Heart left ventricle (tissue), 16 donors: Measurements from ENCODE around the gene FBXW7. TPM values are rescaled to one million over a fixed set of nuclear protein-coding genes. Genes with fewer than 3 reads are reported as not detected.

ENCODE experiments used
- ATAC-seq, 4 donors: fragments of 200-7000 bp; cut with Tn5 transposase; one replicate each; pipeline ENCODE4 v1.9.1; 2020 to 2022; ENCODE audit warnings: moderate library complexity in 4 of 4, mild to moderate bottlenecking in 3 of 4, moderate number of reproducible peaks in 1 of 4
- DNase-seq, 5 donors: peaks; one replicate each; pipeline ENCODE4 v3.0.0-alpha.2; 2020
- H3K27ac ChIP-seq, 12 donors: fragments of 200-600 bp; sonication (generic) in 4 of 12; one replicate each; pipeline versions ENCODE4 v1.5.0 to v1.8.0; 2016 to 2022; ENCODE audit warnings: mild to moderate bottlenecking in 2 of 12
- H3K27me3 ChIP-seq, 9 donors: fragments of 200-600 bp; sonication (generic) in 2 of 9; one replicate each; pipeline versions ENCODE4 v1.5.1 to v1.8.0; 2016 to 2022; ENCODE audit warnings: mild to moderate bottlenecking in 3 of 9
- H3K36me3 ChIP-seq, 9 donors: fragments of 200-600 bp; sonication (generic) in 2 of 9; one replicate each; pipeline versions ENCODE4 v1.5.0 to v1.8.0; 2018 to 2022; ENCODE audit warnings: mild to moderate bottlenecking in 2 of 9
- H3K4me1 ChIP-seq, 12 donors: fragments of 200-600 bp; sonication (generic) in 4 of 12; one replicate each; pipeline versions ENCODE4 v1.5.0 to v1.8.0; 2016 to 2022; ENCODE audit warnings: mild to moderate bottlenecking in 3 of 12
- H3K4me3 ChIP-seq, 12 donors: fragments of 200-600 bp; sonication (generic) in 4 of 12; one replicate each; pipeline versions ENCODE4 v1.5.0 to v1.8.0; 2017 to 2022; ENCODE audit warnings: mild to moderate bottlenecking in 9 of 12, moderate library complexity in 4 of 12
- H3K9me3 ChIP-seq, 12 donors: fragments of 200-600 bp; sonication (generic) in 4 of 12; one replicate each; pipeline versions ENCODE4 v1.5.0 to v1.8.0; 2016 to 2022; ENCODE audit warnings: mild to moderate bottlenecking in 1 of 12
- POLR2A ChIP-seq, 2 donors: fragments of 450-650 bp; IDR thresholded peaks; one replicate each; pipeline ENCODE4 v1.6.1; 2017; ENCODE audit warnings: antibody characterized with exemption in 2 of 2, mild to moderate bottlenecking in 2 of 2, moderate library complexity in 2 of 2
- WGBS, 4 donors: extraction: QIAGEN DNeasy Blood & Tissue Kit in 2 of 4; methylation state at CpG; one replicate each; pipeline versions ENCODE4 v1.1.5 to v1.1.7; 2013 to 2018; 5-methylcytosine and 5-hydroxymethylcytosine counted together
- intact Hi-C, 10 donors: fragments of 100-400 bp; cut with DNase I; formaldehyde crosslinking; loops; one replicate each; pipeline versions ENCODE4 v1.11.1 to v1.14.2; 2022
- polyA plus RNA-seq, 2 donors: library from polyadenylated mRNA; stranded (reverse); fragments of 200-250 nt; gene quantifications; one replicate each; pipeline ENCODE4 v1.2.3, GENCODE V29; 2013
- total RNA-seq, 9 donors: library from RNA; depleted of rRNA in 2 of 9; stranded (reverse); fragments of >200 nt in 2 of 9; fragmentation: NEBNext Ultra II Directional in 3 of 9; extraction: Animal tissue kit (Norgen Biotek cat#: 25700) in 3 of 9; gene quantifications; one replicate each; pipeline versions ENCODE4 v1.1.0 to v1.2.4, GENCODE V29; 2016 to 2023
- TF ChIP-seq, protein P1 (sequence below), 12 donors: fragments of 200-600 bp; sonication (generic) in 4 of 12; IDR thresholded peaks; one replicate each; pipeline versions ENCODE4 v1.5.0 to v1.8.0; 2018 to 2022; ENCODE audit warnings: antibody characterized with exemption in 12 of 12, mild to moderate bottlenecking in 5 of 12
- donor health status: ischemic (EF 13 %, LVEDD 7.1; RV severe dilation, severe dysfunction).
- donor health status: healthy with polysubstance abuse.
- donor health status: DM: no; HTN: yes; CAD: no.
- donor health status: DM: no; HTN: no; CAD: no.
- donor health status: ischemic (EF 25% LVEDD 6.9; RV normal size, moderate dysfunction).
- donor health status: ischemic (EF 25% LVEDD 5.7; RV mildly dilated, moderate dysfunction).
- donor health status: healthy.
- donor health status: DM: yes; HTN: yes; CAD: no.
- donor health status: ischemic (EF 35%, LVEDD 5.7; RV mildly dilated, moderate dysfunction).
- donor health status: nonischemic (EF 11% LVEDD 7.7; RV severe dilation, severe dysfunction).
- donor health status: DM: yes; HTN: yes; CAD: no.
- donor health status: PGD.
- donor health status: ischemic (EF 29% LVEDD 5.4; RV normal size, mild dysfunction).
- donor health status: nonischemic (EF 23%, LVEDD 6.1; RV moderate dilation, normal function).

Gene FBXW7
- total and polyA plus RNA-seq, 11 donors, result 20.6 to 74.1 (median 59.8) TPM

DNA sequence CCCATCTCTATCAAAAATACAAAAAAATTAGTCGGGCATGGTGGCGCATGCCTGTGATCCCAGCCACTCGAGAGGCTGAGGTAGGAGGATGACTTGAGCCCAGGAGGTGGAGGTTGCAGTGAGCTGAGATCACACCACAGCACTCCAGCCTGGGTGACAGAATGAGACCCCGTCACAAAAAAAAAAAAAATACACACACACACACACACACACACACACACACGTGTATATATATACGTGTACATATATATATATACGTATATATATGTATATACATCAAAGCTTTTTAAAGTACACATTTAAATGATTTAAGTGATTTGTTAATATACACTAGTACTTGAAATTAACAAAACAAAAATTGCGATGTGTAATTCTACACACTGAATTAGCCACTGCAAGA lies 6.0 kb downstream of the FBXW7 start:
- Histone ChIP-seq H3K4me1 (peaks cover 4 to 51% (median 35%) of the 10 kb centered on the region in 12 donors), H3K27me3 (no peaks in the 10 kb centered on the region), H3K4me3 (no peak overlapping the region), H3K27ac (no peak overlapping the region), H3K36me3 (peaks cover 0 to 12% (median 0%) of the 10 kb centered on the region in 9 donors), H3K9me3 (no peaks in the 10 kb centered on the region)
- ATAC-seq (no peak), DNase-seq (no peak)
- intact Hi-C loops, result loop anchor here in 1 of 10 donors (10.0 kb wide), 1 partner anchor 155 kb away; no protein-coding TSS in a partner anchor
- TF ChIP-seq POLR2A (IDR thresholded peaks at IDR 0.05), result no peak
- TF ChIP-seq, protein P1, sequence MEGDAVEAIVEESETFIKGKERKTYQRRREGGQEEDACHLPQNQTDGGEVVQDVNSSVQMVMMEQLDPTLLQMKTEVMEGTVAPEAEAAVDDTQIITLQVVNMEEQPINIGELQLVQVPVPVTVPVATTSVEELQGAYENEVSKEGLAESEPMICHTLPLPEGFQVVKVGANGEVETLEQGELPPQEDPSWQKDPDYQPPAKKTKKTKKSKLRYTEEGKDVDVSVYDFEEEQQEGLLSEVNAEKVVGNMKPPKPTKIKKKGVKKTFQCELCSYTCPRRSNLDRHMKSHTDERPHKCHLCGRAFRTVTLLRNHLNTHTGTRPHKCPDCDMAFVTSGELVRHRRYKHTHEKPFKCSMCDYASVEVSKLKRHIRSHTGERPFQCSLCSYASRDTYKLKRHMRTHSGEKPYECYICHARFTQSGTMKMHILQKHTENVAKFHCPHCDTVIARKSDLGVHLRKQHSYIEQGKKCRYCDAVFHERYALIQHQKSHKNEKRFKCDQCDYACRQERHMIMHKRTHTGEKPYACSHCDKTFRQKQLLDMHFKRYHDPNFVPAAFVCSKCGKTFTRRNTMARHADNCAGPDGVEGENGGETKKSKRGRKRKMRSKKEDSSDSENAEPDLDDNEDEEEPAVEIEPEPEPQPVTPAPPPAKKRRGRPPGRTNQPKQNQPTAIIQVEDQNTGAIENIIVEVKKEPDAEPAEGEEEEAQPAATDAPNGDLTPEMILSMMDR (IDR thresholded peaks at IDR 0.05), result no peak
- WGBS, 4 donors, result 92 to 96% (median 96%) methylated on average over 8 of the region's 8 CpGs

DNA sequence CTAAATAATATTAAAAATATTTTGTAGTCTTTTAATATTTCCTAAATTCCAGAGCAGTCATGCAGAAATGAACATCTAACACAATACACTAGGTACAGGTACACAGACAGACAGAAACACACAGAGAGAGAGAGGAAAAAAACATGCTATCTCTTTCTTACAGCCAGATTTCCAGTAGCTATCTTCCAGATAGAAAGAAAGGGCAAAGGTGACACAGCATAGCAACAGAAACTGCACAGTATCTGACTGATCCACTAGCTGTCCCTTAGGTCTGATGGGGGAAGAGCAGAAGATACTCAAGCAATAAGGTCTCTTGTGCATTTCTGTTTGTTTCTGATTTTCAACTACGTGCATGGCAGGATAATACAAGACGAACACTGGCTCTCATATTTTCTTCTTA lies 7.8 kb downstream of the FBXW7 start:
- peaks cover 0 to 38% (median 22%) of the 10 kb centered on the region in 12 donors for H3K4me1 ChIP-seq
- no peak for ATAC-seq
- intact Hi-C loops, result no loop called here
- no peaks in the 10 kb centered on the region for H3K9me3 ChIP-seq
- TF ChIP-seq, protein P1 (IDR thresholded peaks at IDR 0.05), result no peak
- H3K36me3 ChIP-seq, result peaks cover 0 to 12% (median 0%) of the 10 kb centered on the region in 9 donors
- no peak overlapping the region for H3K4me3 ChIP-seq
- no peak for DNase-seq
- H3K27ac ChIP-seq, result no peak overlapping the region
- H3K27me3 ChIP-seq, result no peaks in the 10 kb centered on the region
- WGBS, 4 donors, result 77 to 85% (median 82%) methylated on average over 2 of the region's 2 CpGs

DNA sequence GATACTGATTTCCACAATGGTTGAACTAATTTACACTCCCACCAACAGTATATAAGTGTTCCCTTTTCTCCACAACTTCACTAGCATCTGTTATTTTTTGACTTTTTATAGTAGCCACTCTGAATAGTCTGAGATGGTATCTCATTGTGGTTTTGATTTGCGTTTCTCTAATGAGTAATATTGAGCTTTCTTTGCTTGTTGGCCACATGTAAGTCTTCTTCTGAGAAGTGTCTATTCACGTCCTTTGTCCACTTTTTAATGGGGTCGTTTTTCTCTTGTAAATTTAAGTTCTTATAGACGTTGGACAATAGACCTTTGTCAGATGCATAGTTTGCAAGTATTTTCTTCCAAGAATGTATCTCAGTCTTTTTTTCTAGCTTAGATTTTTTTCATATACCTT lies 10.0 kb downstream of the FBXW7 start:
- Histone ChIP-seq H3K9me3 (no peaks in the 10 kb centered on the region), H3K27ac (no peak overlapping the region), H3K36me3 (peaks cover 0 to 12% (median 0%) of the 10 kb centered on the region in 9 donors), H3K4me3 (no peak overlapping the region), H3K27me3 (no peaks in the 10 kb centered on the region), H3K4me1 (peaks cover 0 to 20% (median 9%) of the 10 kb centered on the region in 12 donors)
- intact Hi-C loops, result no loop called here
- no peak for TF ChIP-seq POLR2A (IDR thresholded peaks at IDR 0.05)
- TF ChIP-seq, protein P1 (IDR thresholded peaks at IDR 0.05), result no peak
- no peak for DNase-seq
- WGBS, 4 donors, result 82 to 89% (median 86%) methylated on average over 4 of the region's 4 CpGs
- ATAC-seq, result no peak

DNA sequence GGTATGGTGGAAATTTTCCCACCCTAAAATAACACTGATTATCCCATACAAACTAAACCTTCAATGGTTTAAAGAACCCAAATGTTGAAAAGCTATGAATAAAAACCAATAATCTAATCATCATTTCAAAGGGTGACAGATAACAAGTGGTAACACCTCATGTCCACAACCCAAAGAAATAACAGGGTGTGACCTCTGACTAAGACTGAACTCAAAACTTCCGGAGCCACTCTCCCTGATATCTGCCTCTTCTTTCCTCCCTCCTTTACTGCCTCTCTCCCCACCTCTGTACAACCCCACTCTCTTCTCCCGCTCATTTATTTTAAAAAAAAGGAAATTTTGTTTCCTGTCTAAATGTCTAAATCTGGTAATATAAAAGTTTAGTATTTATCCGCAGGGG lies 11.5 kb downstream of the FBXW7 start:
- no peak for TF ChIP-seq POLR2A (IDR thresholded peaks at IDR 0.05)
- TF ChIP-seq, protein P1 (IDR thresholded peaks at IDR 0.05), result no peak
- 81 to 92% (median 91%) methylated on average over 3 of the region's 3 CpGs for WGBS, 4 donors

More for the DNA sequence above, 11.5 kb downstream of the FBXW7 start:
- ATAC-seq (no peak), DNase-seq (no peak)
- Histone ChIP-seq H3K4me1 (peaks cover 0 to 13% (median 4%) of the 10 kb centered on the region in 12 donors), H3K27ac (no peak overlapping the region), H3K27me3 (no peaks in the 10 kb centered on the region), H3K9me3 (no peaks in the 10 kb centered on the region), H3K4me3 (no peak overlapping the region), H3K36me3 (peaks cover 0 to 6% (median 0%) of the 10 kb centered on the region in 9 donors)
- intact Hi-C loops, result no loop called here
